GM12878 (cell line): ENCODE data around the gene IFITM2. TPM values are rescaled to one million over a fixed set of nuclear protein-coding genes. Genes with fewer than 3 reads are reported as not detected.

Source experiments
- ATF2 ChIP-seq: IDR thresholded peaks from 2 replicates; pipeline ENCODE4 v1.6.1; 2012; ENCODE audit warnings: low read length, inconsistent platforms
- BACH1 ChIP-seq: fragments of 450-650 bp; IDR thresholded peaks from 2 replicates; pipeline ENCODE4 v1.6.1; 2017; ENCODE audit warnings: mild to moderate bottlenecking, borderline replicate concordance
- CBX5 ChIP-seq: sonication (generic); IDR thresholded peaks from 2 replicates; pipeline ENCODE4 v1.6.1; 2016; ENCODE audit warnings: low read depth, moderate library complexity, mild to moderate bottlenecking, inconsistent platforms
- CHD2 ChIP-seq: IDR thresholded peaks from 2 replicates; pipeline ENCODE4 v1.6.1; 2011; ENCODE audit warnings: low read depth, low read length, improper control_type of control experiment, borderline replicate concordance
- CREM ChIP-seq: IDR thresholded peaks from 2 replicates; pipeline ENCODE4 v1.6.1; 2014; ENCODE audit warnings: antibody characterized with exemption, low read depth
- EGR1 ChIP-seq, 2 experiments: IDR thresholded peaks; 1 replicate in 1 of 2; 2 replicates in 1 of 2; pipeline ENCODE4 v1.6.1; 2011 to 2012; ENCODE audit warnings: low read depth in 2 of 2, low read length in 2 of 2, borderline replicate concordance in 1 of 2, mild to moderate bottlenecking in 1 of 2, moderate library complexity in 1 of 2
- GABPA ChIP-seq: IDR thresholded peaks from 2 replicates; pipeline ENCODE4 v1.6.1; 2014; ENCODE audit warnings: antibody characterized with exemption, low read depth, mild to moderate bottlenecking, inconsistent platforms
- HDAC2 ChIP-seq: fragments of 200-600 bp; sonication (generic); IDR thresholded peaks from 2 replicates; pipeline ENCODE4 v1.6.1; 2017
- IKZF1 ChIP-seq: fragments of 450-650 bp; conservative IDR thresholded peaks from 2 replicates; pipeline ENCODE4 v1.6.1; 2017; ENCODE audit warnings: antibody characterized with exemption, mild to moderate bottlenecking
- JUND ChIP-seq: IDR thresholded peaks from 2 replicates; pipeline ENCODE4 v1.6.1; 2012; ENCODE audit warnings: low read depth, mild to moderate bottlenecking, low read length, improper control_type of control experiment, moderate library complexity
- MTA2 ChIP-seq: fragments of 450-650 bp; IDR thresholded peaks from 2 replicates; pipeline ENCODE4 v1.6.1; 2016; ENCODE audit warnings: low read depth, mild to moderate bottlenecking, moderate library complexity
- POLR2AphosphoS5 ChIP-seq: IDR thresholded peaks from 2 replicates; pipeline ENCODE4 v1.6.1; 2011; ENCODE audit warnings: mild to moderate bottlenecking, low read length, inconsistent platforms
- PRDM15 ChIP-seq: fragments of 450-650 bp; formaldehyde crosslinking; IDR thresholded peaks from 2 replicates; pipeline ENCODE4 v1.4.0; 2020; ENCODE audit warnings: mild to moderate bottlenecking, moderate library complexity
- SIN3A ChIP-seq: IDR thresholded peaks from 2 replicates; pipeline ENCODE4 v1.6.1; 2012; ENCODE audit warnings: low read depth, low read length, improper control_type of control experiment
- SRF ChIP-seq, 2 experiments: IDR thresholded peaks; 2 replicates each; pipeline ENCODE4 v1.6.1; 2011; ENCODE audit warnings: low read depth in 2 of 2, low read length in 2 of 2, mild to moderate bottlenecking in 1 of 2, moderate library complexity in 1 of 2
- SUZ12 ChIP-seq: fragments of 200-600 bp; sonication (generic); IDR thresholded peaks from one replicate; pipeline ENCODE4 v1.6.1; 2018; ENCODE audit warnings: antibody characterized with exemption, mild to moderate bottlenecking; ENCODE audit not compliant: unreplicated experiment
- TCF7 ChIP-seq: IDR thresholded peaks from 2 replicates; pipeline ENCODE4 v1.6.1; 2014; ENCODE audit warnings: antibody characterized with exemption, borderline replicate concordance
- ZNF207 ChIP-seq: fragments of 450-650 bp; IDR thresholded peaks from 2 replicates; pipeline ENCODE4 v1.6.1; 2014; ENCODE audit warnings: antibody characterized with exemption, mild to moderate bottlenecking, borderline replicate concordance
- ZNF687 ChIP-seq: fragments of 450-650 bp; IDR thresholded peaks from 2 replicates; pipeline ENCODE4 v1.6.1; 2017; ENCODE audit warnings: mild to moderate bottlenecking, moderate library complexity
- polyA plus RNA-seq, 11 experiments: library from polyadenylated mRNA; depleted of rRNA in 4 of 11; unstranded in 6 of 11; stranded (reverse) in 5 of 11; fragments of >200 nt; fragmentation: Nextera tagmentation in 4 of 11; fragmentation: Illumina TruSeq in 1 of 11; extraction: Ambion mirVana in 4 of 11; extraction: Trizol in 1 of 11; gene quantifications; 1 replicate in 1 of 11; 2 replicates in 10 of 11; pipeline versions ENCODE4 v1.2.1 to v1.2.3, GENCODE V29; 2011 to 2016; ENCODE audit warnings: inconsistent platforms in 2 of 11, missing spikeins in 2 of 11, low read depth in 1 of 11
- total RNA-seq, 4 experiments: library from RNA; depleted of rRNA in 3 of 4; stranded (reverse); fragments of >200 nt in 3 of 4; fragmentation: Illumina TruSeq in 1 of 4; extraction: Trizol in 1 of 4; gene quantifications; 2 replicates each; pipeline versions ENCODE4 v1.2.1 to v1.2.3, GENCODE V29; 2013 to 2021

IFITM2 gene
- total and polyA plus RNA-seq, 10 of the 15 experiments (the other 5 are each of a cell fraction or from before 2014, with no cell fraction given) = 116 to 3,672 (median 724) TPM

GRCh38 chr11:355581-356458 lies 48.2 kb downstream of the IFITM2 start (continued):
- TF ChIP-seq ZNF687 (no peak; the same call in none of the 2 replicates), GABPA (no peak), ZNF207 (no peak), CBX5 (no peak), CHD2 (no peak), SRF (IDR thresholded peaks at IDR 0.05; ENCODE audit: low read depth in 2 of 2, low read length in 2 of 2) (no peak), CREM (no peak), EGR1 (IDR thresholded peaks at IDR 0.05; ENCODE audit: borderline replicate concordance in 1 of 2, low read depth in 2 of 2, low read length in 2 of 2) (no peak), ATF2 (no peak), HDAC2 (no peak), BACH1 (peak; percentile 81), IKZF1 (peak; percentile 94), POLR2AphosphoS5 (peak; percentile 72), TCF7 (no peak), SUZ12 (no peak), JUND (no peak), MTA2 (0 out of 2 replicates have a peak, but pooled peaks have one; percentile 4), PRDM15 (CRISPR knock-in tag) (peak; percentile 2; the same call in 1 of the 2 replicates), SIN3A (no peak)
